GM12874 (cell line): ENCODE data around the gene CLN3.

Experiments
- CTCF ChIP-seq: IDR thresholded peaks from 2 replicates; pipeline ENCODE4 v1.5.1; 2011; ENCODE audit warnings: low read depth, mild to moderate bottlenecking, control low read depth, low read length, moderate library complexity; ENCODE audit not compliant: insufficient read depth

CLN3 gene

GRCh38 chr16:28532940-28533647 is 41.2 kb upstream of the CLN3 start:
- TF ChIP-seq CTCF = no peak

- TF ChIP-seq CTCF = no peak
Observed at GRCh38 chr16:28531777-28532744, 40.2 kb upstream of the CLN3 start.

DNA sequence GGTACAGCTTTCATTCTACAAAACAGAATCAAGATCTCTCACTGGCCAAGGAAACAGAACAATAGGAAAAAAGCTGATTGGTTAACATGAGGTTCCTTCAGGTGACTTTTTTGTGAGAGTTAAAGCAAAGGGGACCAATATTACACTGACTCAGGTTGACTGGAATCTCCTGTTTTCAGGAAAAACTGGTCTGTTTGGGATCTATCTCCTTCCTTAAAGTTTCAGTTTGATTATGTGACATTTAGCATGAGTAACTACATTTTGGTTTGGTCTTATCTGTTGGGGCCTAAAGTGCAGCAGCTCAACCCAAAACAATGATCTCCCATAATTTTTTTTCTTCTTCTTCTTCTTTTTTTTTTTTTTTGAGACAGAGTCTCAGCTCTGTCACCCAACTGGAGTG is 37.2 kb upstream of the CLN3 start:
- no peak for TF ChIP-seq CTCF

GRCh38 chr16:28528463-28528867 is 36.6 kb upstream of the CLN3 start:
- no peak for TF ChIP-seq CTCF

DNA sequence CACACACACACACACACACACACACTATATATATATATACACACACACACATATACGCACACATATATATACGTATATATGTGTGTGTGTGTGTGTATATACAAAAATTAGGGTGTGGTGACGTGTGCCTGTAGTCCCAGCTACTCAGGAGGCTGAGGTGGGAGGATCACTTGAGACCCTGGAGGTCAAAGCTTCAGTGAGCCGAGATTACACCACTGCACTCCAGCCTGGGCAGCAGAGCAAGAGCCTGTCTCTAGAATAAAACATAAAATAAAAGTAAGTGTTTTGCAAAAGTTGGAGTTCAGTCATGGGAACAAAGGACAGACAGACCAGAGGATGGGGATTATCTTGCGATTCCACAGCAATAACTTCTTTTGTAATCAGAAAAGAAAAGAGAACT is 36.1 kb upstream of the CLN3 start:
- no peak for TF ChIP-seq CTCF

GRCh38 chr16:28526201-28527099 is 34.6 kb upstream of the CLN3 start:
- TF ChIP-seq CTCF = no peak
